ENCODE results near the gene MAGI2. TPM values are rescaled to one million over a fixed set of nuclear protein-coding genes. Genes with fewer than 3 reads are reported as not detected.

Gene MAGI2
- total and polyA plus RNA-seq, 9 donors, result 7.1 to 20.4 (median 18.7) TPM

GRCh38 chr7:78901566-78901965 lies 551.9 kb downstream of the MAGI2 start:
- WGBS, 3 donors, result 93 to 95% (median 94%) methylated on average over 3 of the region's 3 CpGs
- intact Hi-C loops (cut with DNase I), result no loop called here
- Histone ChIP-seq H3K27me3 (no peaks in the 10 kb centered on the region), H3K4me3 (no peak overlapping the region), H3K4me1 (ENCODE audit: insufficient read depth) (no peaks in the 10 kb centered on the region), H3K27ac (no peak overlapping the region), H3K36me3 (no peaks in the 10 kb centered on the region), H3K9me3 (no peaks in the 10 kb centered on the region)
- DNase-seq, result no peak
- TF ChIP-seq POLR2A (IDR thresholded peaks at IDR 0.05) (no peak), EP300 (IDR thresholded peaks at IDR 0.05) (no peak), CTCF (IDR thresholded peaks at IDR 0.05) (no peak)

- Histone ChIP-seq H3K4me1 (ENCODE audit: insufficient read depth) (no peaks in the 10 kb centered on the region), H3K27ac (no peak overlapping the region), H3K4me3 (no peak overlapping the region), H3K27me3 (no peaks in the 10 kb centered on the region), H3K9me3 (no peaks in the 10 kb centered on the region), H3K36me3 (no peaks in the 10 kb centered on the region)
- intact Hi-C loops (cut with DNase I), result no loop called here
- TF ChIP-seq CTCF (IDR thresholded peaks at IDR 0.05) (no peak), EP300 (IDR thresholded peaks at IDR 0.05) (no peak), POLR2A (IDR thresholded peaks at IDR 0.05) (no peak)
- no peak for DNase-seq
- 94 to 100% (median 99%) methylated on average over 2 of the region's 2 CpGs for WGBS, 3 donors
Measured at GRCh38 chr7:78900806-78901205, 552.7 kb downstream of the MAGI2 start.

- no peak for TF ChIP-seq POLR2A (IDR thresholded peaks at IDR 0.05)
- no peak for TF ChIP-seq EP300 (IDR thresholded peaks at IDR 0.05)
- TF ChIP-seq CTCF (IDR thresholded peaks at IDR 0.05), result no peak
- intact Hi-C loops (cut with DNase I), result no loop called here
Measured at GRCh38 chr7:78895393-78895792, 558.1 kb downstream of the MAGI2 start.

GRCh38 chr7:78879206-78879605 lies 574.3 kb downstream of the MAGI2 start:
- 86 to 95% (median 93%) methylated on average over 1 of the region's 1 CpG for WGBS, 3 donors
- intact Hi-C loops (cut with DNase I), result no loop called here
- H3K9me3 ChIP-seq, result peaks cover 0 to 3% of the 10 kb centered on the region in 2 donors
- H3K4me1 ChIP-seq (ENCODE audit: insufficient read depth), result no peaks in the 10 kb centered on the region
- DNase-seq, result no peak
- H3K27me3 ChIP-seq, result no peaks in the 10 kb centered on the region
- H3K36me3 ChIP-seq, result no peaks in the 10 kb centered on the region
- H3K27ac ChIP-seq, result no peak overlapping the region
- H3K4me3 ChIP-seq, result no peak overlapping the region
- TF ChIP-seq EP300 (IDR thresholded peaks at IDR 0.05) (no peak), CTCF (IDR thresholded peaks at IDR 0.05) (no peak), POLR2A (IDR thresholded peaks at IDR 0.05) (no peak)

More at GRCh38 chr7:78895393-78895792, 558.1 kb downstream of the MAGI2 start:
- Histone ChIP-seq H3K4me1 (ENCODE audit: insufficient read depth) (no peaks in the 10 kb centered on the region), H3K9me3 (no peaks in the 10 kb centered on the region), H3K36me3 (no peaks in the 10 kb centered on the region), H3K27me3 (no peaks in the 10 kb centered on the region), H3K27ac (no peak overlapping the region), H3K4me3 (no peak overlapping the region)
- no peak for DNase-seq
- WGBS, 3 donors, result 27 to 35% (median 30%) methylated on average over 3 of the region's 3 CpGs

Data from ovary (tissue), 9 donors.